ENCODE data around the gene PPP1R12B. TPM values are rescaled to one million over a fixed set of nuclear protein-coding genes. Genes with fewer than 3 reads are reported as not detected.
"Not testable (repeated sequence)": the region's sequence is repeated elsewhere in the genome, so short reads cannot be mapped to it uniquely, and the experiment has no call there.

PPP1R12B gene
- total and polyA plus RNA-seq, 2 donors: 7.5 to 8.2 TPM

DNA sequence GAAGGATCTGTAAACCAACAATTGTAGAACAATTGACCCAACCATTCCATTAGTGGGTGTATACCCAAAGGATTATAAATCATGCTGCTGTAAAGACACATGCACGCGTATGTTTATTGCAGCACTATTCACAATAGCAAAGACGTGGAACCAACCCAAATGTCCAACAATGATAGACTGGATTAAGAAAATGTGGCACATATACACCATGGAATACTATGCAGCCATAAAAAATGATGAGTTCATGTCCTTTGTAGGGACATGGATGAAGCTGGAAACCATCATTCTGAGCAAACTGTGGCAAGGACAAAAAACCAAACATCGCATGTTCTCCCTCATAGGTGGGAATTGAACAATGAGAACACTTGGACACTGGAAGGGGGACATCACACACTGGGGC is 33.4 kb downstream of the PPP1R12B start:
- not testable (repeated sequence) for DNase-seq (ENCODE audit: low read depth in 6 of 9, low spot score in 9 of 9); H3K36me3 ChIP-seq (ENCODE audit: control insufficient read depth in 2 of 2, insufficient read depth in 2 of 2, low read length in 1 of 2); H3K27me3 ChIP-seq (ENCODE audit: control insufficient read depth in 2 of 2, insufficient read depth in 1 of 2, low read length in 1 of 2); H3K4me3 ChIP-seq (ENCODE audit: low read length in 2 of 2); H3K4me1 ChIP-seq (ENCODE audit: control insufficient read depth in 2 of 2, insufficient read depth in 2 of 2, low read length in 2 of 2); H3K27ac ChIP-seq (ENCODE audit: low read depth in 1 of 2, low read length in 1 of 2); H3K9me3 ChIP-seq (ENCODE audit: control insufficient read depth in 2 of 2, insufficient read depth in 1 of 2, low read length in 1 of 2)
- 98% methylated on average over 4 of the region's 4 CpGs for WGBS

DNA sequence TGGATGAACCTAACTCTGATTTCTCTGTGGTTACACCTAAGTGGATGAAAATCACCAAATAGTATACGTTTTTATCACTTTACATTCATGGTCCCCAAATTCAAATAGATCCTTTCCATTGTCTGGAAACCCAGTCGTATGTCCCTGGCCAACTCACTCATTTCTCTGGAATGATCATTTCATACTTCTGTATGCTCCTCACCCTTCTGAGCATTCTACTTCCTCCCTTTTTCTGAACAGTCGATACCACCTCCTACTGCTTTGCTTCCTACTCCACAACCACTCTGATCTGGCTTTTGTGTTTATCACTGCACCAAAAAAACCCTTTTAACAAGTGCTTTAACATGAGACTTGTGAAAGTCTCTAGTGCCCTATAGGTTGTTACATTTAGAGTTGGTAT is 47.3 kb downstream of the PPP1R12B start:
- not testable (repeated sequence) for H3K9me3 ChIP-seq (ENCODE audit: control insufficient read depth in 2 of 2, insufficient read depth in 1 of 2, low read length in 1 of 2); H3K4me1 ChIP-seq (ENCODE audit: control insufficient read depth in 2 of 2, insufficient read depth in 2 of 2, low read length in 2 of 2); H3K27ac ChIP-seq (ENCODE audit: low read depth in 1 of 2, low read length in 1 of 2); H3K4me3 ChIP-seq (ENCODE audit: low read length in 2 of 2); H3K36me3 ChIP-seq (ENCODE audit: control insufficient read depth in 2 of 2, insufficient read depth in 2 of 2, low read length in 1 of 2); DNase-seq (ENCODE audit: low read depth in 6 of 9, low spot score in 9 of 9); H3K27me3 ChIP-seq (ENCODE audit: control insufficient read depth in 2 of 2, insufficient read depth in 1 of 2, low read length in 1 of 2)
- WGBS: 90% methylated on average over 3 of the region's 3 CpGs

DNA sequence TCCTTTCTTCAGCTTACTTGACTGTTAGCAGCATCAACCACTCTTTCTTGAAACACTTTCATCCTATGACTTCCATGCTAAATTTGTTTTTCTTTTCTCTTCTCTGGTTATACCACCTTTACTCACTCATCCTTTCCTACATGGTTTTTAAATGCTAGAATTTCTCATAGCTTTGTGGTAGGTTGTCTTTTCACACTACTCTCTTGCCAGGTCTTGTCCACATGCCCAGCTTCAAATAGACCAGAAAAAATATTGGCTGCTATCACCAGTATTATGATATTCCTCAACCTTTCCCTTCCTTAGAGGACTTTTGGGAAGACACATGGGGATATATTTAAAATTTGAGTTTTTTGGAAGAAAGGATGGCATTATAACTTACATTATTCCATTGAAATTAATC is 48.8 kb downstream of the PPP1R12B start:
- Histone ChIP-seq H3K36me3 (ENCODE audit: control insufficient read depth in 2 of 2, insufficient read depth in 2 of 2, low read length in 1 of 2) (no peaks in the 10 kb centered on the region), H3K27me3 (ENCODE audit: control insufficient read depth in 2 of 2, insufficient read depth in 1 of 2, low read length in 1 of 2) (no peaks in the 10 kb centered on the region), H3K27ac (ENCODE audit: low read depth in 1 of 2, low read length in 1 of 2) (peak overlapping the region in 1 of 2 donors; percentile 42), H3K4me1 (ENCODE audit: control insufficient read depth in 2 of 2, insufficient read depth in 2 of 2, low read length in 2 of 2) (no peaks in the 10 kb centered on the region), H3K4me3 (ENCODE audit: low read length in 2 of 2) (no peak overlapping the region), H3K9me3 (ENCODE audit: control insufficient read depth in 2 of 2, insufficient read depth in 1 of 2, low read length in 1 of 2) (no peaks in the 10 kb centered on the region)
- DNase-seq (ENCODE audit: low read depth in 6 of 9, low spot score in 9 of 9): no peak

DNA sequence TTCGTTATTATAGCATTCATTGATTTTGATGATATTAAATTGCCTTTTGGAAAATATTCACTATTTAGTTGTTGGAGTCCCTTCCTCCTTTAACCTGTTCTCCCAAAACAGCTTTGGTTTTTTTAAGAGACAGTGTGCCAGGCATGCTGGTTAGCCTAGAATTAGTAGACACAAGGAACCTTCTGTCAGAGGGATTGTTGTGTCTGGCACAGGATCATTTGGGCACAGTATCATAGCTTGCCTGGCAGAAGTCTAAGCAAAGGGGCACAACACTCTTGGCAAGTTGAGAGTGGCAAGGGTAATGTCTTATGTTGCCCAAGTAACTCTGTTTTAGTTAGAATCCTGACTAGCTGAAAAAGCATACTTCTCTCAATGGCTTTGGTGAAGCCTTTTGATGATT is 49.9 kb downstream of the PPP1R12B start:
- not testable (repeated sequence) for H3K27me3 ChIP-seq (ENCODE audit: control insufficient read depth in 2 of 2, insufficient read depth in 1 of 2, low read length in 1 of 2); H3K9me3 ChIP-seq (ENCODE audit: control insufficient read depth in 2 of 2, insufficient read depth in 1 of 2, low read length in 1 of 2); H3K27ac ChIP-seq (ENCODE audit: low read depth in 1 of 2, low read length in 1 of 2); H3K4me1 ChIP-seq (ENCODE audit: control insufficient read depth in 2 of 2, insufficient read depth in 2 of 2, low read length in 2 of 2); H3K36me3 ChIP-seq (ENCODE audit: control insufficient read depth in 2 of 2, insufficient read depth in 2 of 2, low read length in 1 of 2); DNase-seq (ENCODE audit: low read depth in 6 of 9, low spot score in 9 of 9); H3K4me3 ChIP-seq (ENCODE audit: low read length in 2 of 2)
- WGBS: 95% methylated on average over 1 of the region's 1 CpG

DNA sequence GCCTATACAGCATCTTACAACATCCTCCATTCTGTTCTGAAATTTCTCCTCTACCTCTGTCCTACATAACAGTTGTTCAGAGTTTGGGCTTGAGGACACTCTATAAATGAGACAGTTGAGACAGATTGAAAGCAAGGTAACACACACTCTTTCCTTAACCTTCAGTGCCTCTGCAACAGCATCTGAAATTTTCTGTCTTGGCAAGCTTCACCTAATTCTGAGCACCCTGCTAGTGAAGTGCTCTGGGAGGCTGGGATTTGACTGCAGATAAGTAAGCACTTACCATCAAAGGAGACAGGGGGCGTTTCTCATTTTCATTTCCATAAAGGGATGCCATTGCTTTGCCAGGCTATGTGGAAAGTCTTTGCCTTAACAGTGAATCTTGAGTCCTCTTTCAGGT is 53.3 kb downstream of the PPP1R12B start:
- not testable (repeated sequence) for DNase-seq (ENCODE audit: low read depth in 6 of 9, low spot score in 9 of 9); H3K27ac ChIP-seq (ENCODE audit: low read depth in 1 of 2, low read length in 1 of 2)
- WGBS: 100% methylated on average over 1 of the region's 1 CpG

DNA sequence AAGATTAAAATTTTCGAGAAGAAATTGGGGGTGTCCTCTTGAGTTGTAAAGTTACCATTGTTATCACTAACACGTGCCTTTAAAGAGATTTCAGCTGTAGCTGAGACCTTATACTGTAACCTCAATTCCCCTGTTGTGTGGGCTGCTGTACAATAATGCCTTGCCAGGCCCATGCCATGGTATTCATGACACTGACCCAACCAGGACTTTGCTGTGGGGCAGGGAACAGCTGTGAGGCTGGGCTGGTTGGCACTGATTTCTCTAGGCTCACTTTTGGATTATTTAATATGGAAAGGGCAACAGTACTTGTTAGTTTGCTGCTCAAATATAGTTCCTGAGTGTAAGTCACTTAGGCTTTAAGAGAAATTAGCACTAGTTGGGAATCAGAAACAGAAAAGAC is 54.9 kb downstream of the PPP1R12B start:
- not testable (repeated sequence) for H3K36me3 ChIP-seq (ENCODE audit: control insufficient read depth in 2 of 2, insufficient read depth in 2 of 2, low read length in 1 of 2); H3K4me3 ChIP-seq (ENCODE audit: low read length in 2 of 2); DNase-seq (ENCODE audit: low read depth in 6 of 9, low spot score in 9 of 9); H3K27me3 ChIP-seq (ENCODE audit: control insufficient read depth in 2 of 2, insufficient read depth in 1 of 2, low read length in 1 of 2); H3K9me3 ChIP-seq (ENCODE audit: control insufficient read depth in 2 of 2, insufficient read depth in 1 of 2, low read length in 1 of 2); H3K27ac ChIP-seq (ENCODE audit: low read depth in 1 of 2, low read length in 1 of 2); H3K4me1 ChIP-seq (ENCODE audit: control insufficient read depth in 2 of 2, insufficient read depth in 2 of 2, low read length in 2 of 2)
- WGBS: 99% methylated on average over 2 of the region's 2 CpGs

More for the DNA sequence above, 53.3 kb downstream of the PPP1R12B start:
- H3K36me3 ChIP-seq (ENCODE audit: control insufficient read depth in 2 of 2, insufficient read depth in 2 of 2, low read length in 1 of 2); H3K4me3 ChIP-seq (ENCODE audit: low read length in 2 of 2); H3K27me3 ChIP-seq (ENCODE audit: control insufficient read depth in 2 of 2, insufficient read depth in 1 of 2, low read length in 1 of 2); H3K4me1 ChIP-seq (ENCODE audit: control insufficient read depth in 2 of 2, insufficient read depth in 2 of 2, low read length in 2 of 2); H3K9me3 ChIP-seq (ENCODE audit: control insufficient read depth in 2 of 2, insufficient read depth in 1 of 2, low read length in 1 of 2): not testable (repeated sequence)

DNA sequence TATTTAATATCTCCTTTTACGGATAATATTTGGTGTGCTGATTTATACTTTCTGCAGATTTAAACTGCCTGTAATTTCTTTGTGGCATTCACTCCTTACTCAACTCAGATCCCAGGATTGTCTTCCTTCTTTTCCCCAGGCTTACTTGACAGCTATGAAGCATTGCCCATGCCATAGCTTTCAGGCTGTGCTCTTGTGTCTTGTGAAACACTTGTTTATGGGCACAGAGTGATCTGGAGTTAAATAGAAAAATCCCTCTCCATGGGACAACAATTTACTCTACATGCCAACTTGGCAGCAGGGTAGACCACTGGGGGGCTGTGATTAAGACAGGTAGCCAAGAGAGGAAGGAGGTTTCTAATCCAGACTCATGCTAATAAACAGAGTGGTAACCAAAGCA is 57.4 kb downstream of the PPP1R12B start:
- H3K27me3 ChIP-seq (ENCODE audit: control insufficient read depth in 2 of 2, insufficient read depth in 1 of 2, low read length in 1 of 2): no peaks in the 10 kb centered on the region
- no peak overlapping the region for H3K27ac ChIP-seq (ENCODE audit: low read depth in 1 of 2, low read length in 1 of 2)
- H3K4me1 ChIP-seq (ENCODE audit: control insufficient read depth in 2 of 2, insufficient read depth in 2 of 2, low read length in 2 of 2): no peaks in the 10 kb centered on the region
- no peak for DNase-seq (ENCODE audit: low read depth in 6 of 9, low spot score in 9 of 9)
- no peaks in the 10 kb centered on the region for H3K36me3 ChIP-seq (ENCODE audit: control insufficient read depth in 2 of 2, insufficient read depth in 2 of 2, low read length in 1 of 2)
- H3K9me3 ChIP-seq (ENCODE audit: control insufficient read depth in 2 of 2, insufficient read depth in 1 of 2, low read length in 1 of 2): no peaks in the 10 kb centered on the region
- 95% methylated on average over 1 of the region's 1 CpG for WGBS
- H3K4me3 ChIP-seq (ENCODE audit: low read length in 2 of 2): no peak overlapping the region

DNA sequence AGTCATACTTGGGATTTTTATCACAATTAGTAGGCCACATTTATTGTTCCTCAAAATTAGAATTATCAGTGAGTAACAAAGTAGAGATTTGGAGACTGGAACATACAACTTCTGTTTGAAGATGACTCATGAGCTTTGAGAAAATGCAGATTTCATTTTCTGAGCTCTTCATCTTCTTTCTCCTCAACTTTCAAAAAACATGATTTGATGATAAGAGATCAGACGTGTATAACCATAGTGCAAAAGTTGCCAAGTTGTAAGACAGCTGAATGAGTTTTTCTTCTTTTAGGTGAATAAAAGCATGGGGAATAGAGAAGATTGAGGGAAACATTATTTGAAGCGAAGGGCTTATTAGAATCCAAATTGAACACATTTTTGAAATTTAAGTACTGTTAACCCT is 58.4 kb downstream of the PPP1R12B start:
- H3K27ac ChIP-seq (ENCODE audit: low read depth in 1 of 2, low read length in 1 of 2); H3K4me3 ChIP-seq (ENCODE audit: low read length in 2 of 2); H3K9me3 ChIP-seq (ENCODE audit: control insufficient read depth in 2 of 2, insufficient read depth in 1 of 2, low read length in 1 of 2); H3K36me3 ChIP-seq (ENCODE audit: control insufficient read depth in 2 of 2, insufficient read depth in 2 of 2, low read length in 1 of 2); H3K27me3 ChIP-seq (ENCODE audit: control insufficient read depth in 2 of 2, insufficient read depth in 1 of 2, low read length in 1 of 2); H3K4me1 ChIP-seq (ENCODE audit: control insufficient read depth in 2 of 2, insufficient read depth in 2 of 2, low read length in 2 of 2): not testable (repeated sequence)
- peak in 1 of 9 donors; percentile 27 for DNase-seq (ENCODE audit: low read depth in 6 of 9, low spot score in 9 of 9)
- WGBS: 59% methylated on average over 2 of the region's 2 CpGs

DNA sequence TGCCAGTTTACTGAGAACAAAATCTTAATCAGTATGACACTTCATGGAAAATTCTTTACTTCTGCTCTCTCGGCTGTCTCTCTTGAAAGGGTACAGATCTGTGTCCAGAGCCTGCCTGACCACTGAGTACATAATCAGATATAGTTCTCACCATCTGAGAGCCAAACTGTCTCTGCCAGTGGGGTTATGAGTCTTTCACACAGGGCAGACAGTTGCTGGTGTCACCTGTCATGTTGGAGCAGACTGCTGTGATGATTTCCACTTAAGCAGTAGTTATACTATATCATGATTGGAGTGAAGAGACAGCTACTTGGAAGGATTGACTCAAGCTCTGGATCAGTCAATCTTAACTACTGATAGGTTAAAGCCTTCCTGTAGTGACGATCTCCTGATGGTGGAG is 58.9 kb downstream of the PPP1R12B start:
- H3K4me3 ChIP-seq (ENCODE audit: low read length in 2 of 2); H3K27me3 ChIP-seq (ENCODE audit: control insufficient read depth in 2 of 2, insufficient read depth in 1 of 2, low read length in 1 of 2); DNase-seq (ENCODE audit: low read depth in 6 of 9, low spot score in 9 of 9); H3K36me3 ChIP-seq (ENCODE audit: control insufficient read depth in 2 of 2, insufficient read depth in 2 of 2, low read length in 1 of 2); H3K9me3 ChIP-seq (ENCODE audit: control insufficient read depth in 2 of 2, insufficient read depth in 1 of 2, low read length in 1 of 2); H3K27ac ChIP-seq (ENCODE audit: low read depth in 1 of 2, low read length in 1 of 2); H3K4me1 ChIP-seq (ENCODE audit: control insufficient read depth in 2 of 2, insufficient read depth in 2 of 2, low read length in 2 of 2): not testable (repeated sequence)
- WGBS: 89% methylated on average over 2 of the region's 2 CpGs

DNA sequence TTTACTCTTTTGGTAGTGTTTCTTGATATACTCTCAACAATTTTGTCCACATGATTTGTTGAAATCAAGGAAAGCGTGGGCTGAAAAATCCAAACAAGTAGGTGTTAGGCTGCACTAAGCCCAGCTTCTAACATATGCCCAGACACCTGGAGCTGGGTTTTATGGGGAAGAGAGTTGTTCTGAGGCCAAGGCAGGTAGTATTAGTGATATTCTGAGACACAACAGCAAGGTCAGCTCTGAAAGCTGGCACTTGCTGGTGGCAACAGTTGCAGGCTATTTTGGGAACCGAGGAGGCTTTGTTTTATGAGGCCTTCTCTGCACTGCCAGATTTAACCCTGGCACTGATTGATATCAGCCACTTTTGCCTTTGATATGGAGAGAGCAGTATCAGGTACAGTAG is 61.8 kb downstream of the PPP1R12B start:
- not testable (repeated sequence) for H3K27ac ChIP-seq (ENCODE audit: low read depth in 1 of 2, low read length in 1 of 2); H3K9me3 ChIP-seq (ENCODE audit: control insufficient read depth in 2 of 2, insufficient read depth in 1 of 2, low read length in 1 of 2); H3K4me3 ChIP-seq (ENCODE audit: low read length in 2 of 2); H3K4me1 ChIP-seq (ENCODE audit: control insufficient read depth in 2 of 2, insufficient read depth in 2 of 2, low read length in 2 of 2); H3K36me3 ChIP-seq (ENCODE audit: control insufficient read depth in 2 of 2, insufficient read depth in 2 of 2, low read length in 1 of 2); H3K27me3 ChIP-seq (ENCODE audit: control insufficient read depth in 2 of 2, insufficient read depth in 1 of 2, low read length in 1 of 2); DNase-seq (ENCODE audit: low read depth in 6 of 9, low spot score in 9 of 9)
- WGBS: 91% methylated on average over 2 of the region's 2 CpGs

All from thymus (tissue), 11 donors.